Measurements from ENCODE around the gene MYORG.

MYORG gene

DNA sequence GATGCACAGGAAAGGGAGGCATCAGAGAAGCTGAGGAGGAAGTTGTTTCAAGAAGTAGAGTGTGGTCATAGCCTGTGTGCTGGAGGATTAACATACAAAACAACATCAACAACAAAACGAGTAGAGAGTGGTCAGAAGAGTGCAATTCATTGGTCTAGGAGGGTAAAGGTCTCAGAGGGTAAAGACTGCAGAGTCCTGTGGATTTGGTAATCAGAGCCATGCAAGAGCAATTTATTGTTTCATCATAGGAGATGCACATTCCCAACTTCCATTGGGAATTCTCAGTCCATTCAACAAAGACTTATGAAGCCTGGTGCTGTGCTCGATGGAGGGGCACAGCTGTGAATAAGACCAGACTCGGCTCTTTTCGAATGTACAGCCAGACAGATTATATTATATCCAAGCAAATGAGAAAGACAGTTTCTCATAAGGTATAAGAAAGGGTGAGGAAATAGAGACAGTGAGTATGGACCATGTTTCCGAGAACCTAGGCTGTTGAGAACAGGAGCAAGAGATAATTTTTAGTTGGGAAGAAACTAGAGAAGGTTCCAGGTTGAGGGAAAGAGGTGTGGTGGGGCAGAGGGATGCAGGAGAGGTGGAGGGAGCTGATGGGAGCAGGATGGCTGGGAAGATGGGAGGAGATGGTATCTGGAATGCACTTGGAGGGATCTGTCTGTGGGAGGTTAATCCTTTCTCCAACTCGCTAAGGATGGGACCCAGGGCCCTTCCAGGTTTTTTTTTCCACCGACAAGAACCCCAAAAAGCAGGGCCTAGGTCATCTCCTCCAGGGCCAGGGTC is 7.9 kb upstream of the MYORG start:
- DNase-seq: no peak

GRCh38 chr9:34383904-34384303 is 7.2 kb upstream of the MYORG start:
- no peak for DNase-seq

DNA sequence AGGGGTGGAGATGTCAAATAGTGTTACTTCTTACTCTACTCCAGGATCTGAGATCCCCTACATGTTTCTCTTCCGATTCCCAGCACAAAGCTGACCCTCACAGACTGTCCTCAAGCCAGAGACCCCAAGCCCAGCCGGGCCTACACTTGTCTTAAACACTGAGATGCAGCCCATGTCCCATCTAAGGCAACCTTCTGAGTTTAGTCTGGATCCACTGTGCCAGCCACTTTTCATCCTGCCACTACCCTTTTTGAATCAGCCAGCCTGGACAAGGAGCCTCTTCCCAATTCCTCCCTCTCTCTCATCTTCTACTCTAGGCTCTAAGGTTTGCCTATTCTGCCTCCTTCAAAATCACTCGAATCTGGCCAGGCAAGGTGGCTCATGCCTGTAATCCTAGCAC is 6.2 kb upstream of the MYORG start:
- DNase-seq: no peak

- no peak for DNase-seq
These were observed 5.4 kb upstream of the MYORG start for GRCh38 chr9:34382054-34382453.

GRCh38 chr9:34381323-34381722 is 4.6 kb upstream of the MYORG start:
- no peak for DNase-seq

GRCh38 chr9:34380511-34381315 is 4.0 kb upstream of the MYORG start:
- peak; percentile 66 for DNase-seq

GRCh38 chr9:34380034-34380510 is 3.4 kb upstream of the MYORG start:
- no peak for DNase-seq

- DNase-seq: peak; percentile 88
These were observed 2.8 kb upstream of the MYORG start for GRCh38 chr9:34379334-34380033.

GRCh38 chr9:34378376-34379060 is 1.8 kb upstream of the MYORG start:
- DNase-seq: no peak

DNA sequence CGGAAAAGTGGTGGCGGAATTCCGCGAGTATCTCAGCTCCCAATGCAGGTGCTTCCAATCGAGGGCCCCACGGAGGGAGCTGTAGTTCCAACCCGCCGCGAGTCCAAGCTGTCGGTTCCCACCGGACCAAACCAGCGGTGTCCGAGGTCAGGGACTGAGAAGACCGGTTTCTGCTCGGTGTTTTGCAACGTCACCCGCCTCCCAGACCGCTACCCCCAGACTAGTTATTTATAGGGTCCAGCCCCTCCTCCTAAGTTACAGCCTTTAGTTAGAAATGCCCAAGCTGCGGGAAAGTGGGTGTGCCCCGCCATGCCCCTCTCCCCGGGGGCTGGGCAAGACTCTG is 677 bp upstream of the MYORG start:
- no peak for DNase-seq

- DNase-seq: peak; percentile 55
These were observed 650 bp downstream of the MYORG start for GRCh38 chr9:34375901-34376595.

DNA sequence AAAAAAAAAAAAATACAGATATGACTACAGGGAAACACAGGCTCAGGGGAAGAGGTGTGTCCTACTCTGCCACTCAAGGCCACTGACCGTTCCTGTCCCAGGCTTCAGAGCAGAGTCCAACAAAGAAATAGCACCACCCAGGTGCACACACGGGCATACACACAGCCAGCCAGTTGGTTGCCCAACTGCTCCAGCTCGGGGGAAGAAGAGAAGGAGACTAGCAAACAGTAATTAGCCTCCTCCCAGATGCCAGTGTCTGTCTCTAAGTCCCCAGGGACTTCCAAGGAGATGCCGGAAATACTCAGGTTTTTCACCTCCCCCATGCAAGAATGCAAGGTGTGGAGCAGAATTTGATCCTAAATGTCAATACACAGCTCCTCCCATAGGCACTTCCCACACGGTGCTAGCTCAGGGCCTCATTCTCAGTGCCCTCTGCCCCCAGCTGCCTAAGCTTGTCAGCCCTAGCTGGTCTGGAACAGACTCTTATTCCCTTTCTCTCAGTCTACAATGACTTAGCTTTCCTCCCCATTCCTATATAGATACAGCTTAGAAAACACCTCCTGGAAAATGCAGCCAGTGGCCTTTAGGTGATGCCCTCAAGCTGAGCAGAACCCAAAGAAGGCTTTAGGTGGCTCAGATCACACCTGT is 1.7 kb downstream of the MYORG start:
- DNase-seq: no peak

DNA sequence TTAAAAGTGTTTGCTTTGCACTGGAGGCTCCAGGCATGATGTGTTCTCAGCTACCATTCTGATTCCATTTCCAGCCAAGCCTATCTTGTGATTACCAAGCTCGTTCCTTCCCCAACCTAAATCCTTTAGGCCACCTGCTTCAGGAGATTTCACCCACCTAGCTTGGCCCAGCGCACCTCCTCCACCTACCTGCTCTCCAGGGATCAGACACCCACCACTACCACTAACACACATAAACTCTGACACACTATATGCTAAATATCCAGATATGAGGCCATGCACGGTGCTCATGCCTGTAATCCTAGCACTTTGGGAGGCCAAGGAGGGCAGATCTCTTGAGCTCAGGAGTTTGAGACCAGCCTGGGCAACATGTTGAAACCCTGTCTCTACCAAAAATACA is 2.4 kb downstream of the MYORG start:
- no peak for DNase-seq

DNA sequence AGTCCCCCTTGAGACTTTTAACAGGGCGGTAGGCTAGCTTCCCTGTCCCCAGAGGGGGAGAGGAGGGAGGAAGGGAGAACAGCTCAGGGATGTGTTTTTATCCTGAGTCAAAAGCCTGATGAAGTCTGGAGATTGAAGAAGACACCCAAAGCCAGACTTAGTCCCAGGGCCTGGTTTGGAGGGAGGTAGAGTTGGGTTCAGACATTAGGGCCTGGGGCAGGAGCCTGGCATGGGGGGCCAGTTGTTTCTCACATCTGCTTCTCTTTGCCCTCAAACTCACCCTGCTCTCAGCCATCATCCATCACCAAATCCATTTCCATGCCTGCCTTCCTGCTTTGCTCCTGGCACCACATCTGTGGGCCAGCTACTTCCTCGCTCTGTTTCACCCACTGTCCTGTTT is 2.9 kb downstream of the MYORG start:
- DNase-seq: no peak

DNA sequence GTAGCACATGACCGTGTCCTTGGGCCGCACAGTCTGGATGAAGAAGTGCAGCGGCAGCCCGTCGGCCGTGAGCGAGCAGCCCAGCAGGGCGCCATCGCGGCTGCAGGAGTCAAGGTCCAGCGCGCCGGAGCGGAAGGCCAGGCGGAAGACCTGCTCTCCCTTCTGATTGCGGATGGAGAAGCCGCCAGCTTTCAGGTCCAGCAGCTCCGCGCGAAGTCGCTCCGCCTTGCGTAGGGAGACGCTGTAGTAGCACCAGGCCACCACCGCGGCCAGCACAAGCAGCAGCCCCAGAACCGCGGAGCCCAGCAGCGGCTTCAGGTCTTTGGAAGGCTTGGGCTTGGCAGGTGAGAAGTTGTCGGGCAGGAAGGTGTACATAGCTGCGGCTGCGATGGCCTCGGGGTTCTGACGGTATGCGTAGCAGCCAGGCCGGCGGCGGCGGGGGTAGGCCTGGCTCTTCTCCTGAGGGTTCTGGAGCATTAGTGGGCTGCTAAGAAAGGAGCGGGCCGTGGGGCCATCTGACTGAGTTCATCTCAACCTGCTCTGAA is 4.2 kb downstream of the MYORG start:
- DNase-seq: no peak

DNA sequence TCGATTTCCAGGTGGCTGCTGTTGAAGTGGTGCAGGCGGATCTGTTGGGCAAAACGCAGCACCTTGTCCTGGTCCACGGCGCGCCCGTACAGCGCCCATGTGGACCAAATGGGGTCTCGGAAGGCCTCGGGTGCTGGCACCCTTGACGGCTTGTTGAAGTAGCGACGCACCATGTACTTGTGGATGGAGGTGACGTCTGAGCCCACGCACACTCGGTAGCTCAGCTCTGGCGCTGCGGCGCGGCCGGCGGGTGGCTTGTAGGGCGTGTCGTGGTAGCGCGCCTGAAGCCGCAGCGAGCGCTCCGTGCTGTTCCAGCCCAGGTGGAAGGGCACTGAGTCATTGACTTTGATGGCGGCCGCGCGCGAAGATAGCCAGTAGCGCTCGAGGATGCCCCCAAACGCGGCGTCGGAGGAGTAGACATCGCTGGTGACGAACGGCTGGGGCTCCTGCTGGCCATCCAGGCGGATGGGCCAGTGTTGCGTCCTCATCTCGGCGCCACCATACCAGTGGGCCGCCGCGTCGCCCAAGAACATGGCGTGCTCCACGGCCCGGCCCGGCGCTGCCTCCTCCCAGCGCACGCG is 4.7 kb downstream of the MYORG start:
- no peak for DNase-seq

- DNase-seq: no peak
These were observed 5.5 kb downstream of the MYORG start for GRCh38 chr9:34370970-34371880.

GRCh38 chr9:34370335-34370969 is 6.2 kb downstream of the MYORG start:
- DNase-seq: no peak

- no peak for DNase-seq
These were observed 7.1 kb downstream of the MYORG start for GRCh38 chr9:34369636-34370035.

Measured in central memory CD4-positive, alpha-beta T cell (primary cell).